Thyroid gland (tissue), 4 donors: ENCODE results near the gene HDAC7. TPM values are rescaled to one million over a fixed set of nuclear protein-coding genes. Genes with fewer than 3 reads are reported as not detected.
A peak's percentile ranks its signal among the peaks of the same experiment; 100 is the strongest.

Experiments
- DNase-seq, 2 donors: peaks; one replicate each; pipeline ENCODE4 v3.0.0-alpha.2; 2019
- H3K27ac ChIP-seq, 3 donors: fragments of 200-600 bp; sonication (generic); 1 replicate in 2 of 3; 2 replicates in 1 of 3; pipeline ENCODE4 v1.5.1; 2016 to 2019; ENCODE audit warnings: mild to moderate bottlenecking in 1 of 3, moderate library complexity in 1 of 3
- H3K27me3 ChIP-seq: fragments of 200-600 bp; sonication (generic); one replicate; pipeline ENCODE4 v1.5.1; 2019
- H3K36me3 ChIP-seq, 2 donors: fragments of 200-600 bp; sonication (generic); one replicate each; pipeline ENCODE4 v1.5.1; 2016 to 2019
- H3K4me1 ChIP-seq, 2 donors: fragments of 200-600 bp; sonication (generic); one replicate each; pipeline ENCODE4 v1.5.1; 2017 to 2019
- H3K4me3 ChIP-seq, 3 donors: fragments of 200-600 bp; sonication (generic); replicated peaks in 1 of 3; 1 replicate in 2 of 3; 2 replicates in 1 of 3; pipeline ENCODE4 v1.5.1; 2016; ENCODE audit warnings: mild to moderate bottlenecking in 1 of 3
- H3K9me3 ChIP-seq: fragments of 200-600 bp; sonication (generic); one replicate; pipeline ENCODE4 v1.5.1; 2017
- POLR2A ChIP-seq, 2 donors: fragments of 450-650 bp; IDR thresholded peaks; one replicate each; pipeline ENCODE4 v1.6.1; 2017; ENCODE audit warnings: antibody characterized with exemption in 2 of 2, mild to moderate bottlenecking in 2 of 2, moderate library complexity in 1 of 2
- WGBS, 2 donors: methylation state at CpG; one replicate each; pipeline ENCODE4 v1.1.5; 2017; 5-methylcytosine and 5-hydroxymethylcytosine counted together
- intact Hi-C: fragments of 100-400 bp; cut with DNase I; formaldehyde crosslinking; loops from one replicate; pipeline ENCODE4 v1.15.1; 2023
- total RNA-seq, 4 donors: library from RNA; depleted of rRNA; stranded (reverse); fragments of >200 nt; gene quantifications; one replicate each; pipeline ENCODE4 v1.2.3, GENCODE V29; 2016
- TF ChIP-seq, protein P1 (sequence below), 6 experiments: fragments of 200-600 bp in 3 of 6; fragments of 450-650 bp in 3 of 6; sonication (generic) in 3 of 6; IDR thresholded peaks; one replicate each; pipeline ENCODE4 v1.5.1; 2016 to 2019; ENCODE audit warnings: antibody characterized with exemption in 6 of 6, mild to moderate bottlenecking in 2 of 6, inconsistent platforms in 1 of 6, moderate library complexity in 1 of 6

Gene HDAC7
- total RNA-seq, 4 donors from 2014 or later, result 44.5 to 61.9 (median 52.6) TPM

DNA sequence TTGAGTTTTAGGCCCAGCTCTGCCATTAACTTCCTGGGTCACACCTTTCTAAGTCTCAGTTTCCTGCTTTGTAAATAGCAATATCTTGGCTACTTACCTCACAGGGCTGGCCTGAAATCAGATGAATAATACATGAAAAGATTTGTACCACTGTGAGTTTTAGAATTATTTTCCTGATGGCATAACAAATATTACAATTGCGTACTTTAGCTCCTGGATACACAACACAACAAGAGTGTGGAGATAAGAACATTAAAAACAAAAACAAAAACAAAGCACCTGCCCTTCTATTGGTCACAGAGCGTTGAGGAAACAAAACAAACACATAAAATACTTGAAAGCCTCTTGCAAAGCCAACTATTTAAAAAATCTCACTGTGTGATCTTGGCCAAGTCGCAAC, 4.9 kb upstream of the HDAC7 start:
- Histone ChIP-seq H3K27ac (peak overlapping the region; percentile 64 to 98 (median 94)), H3K9me3 (no peaks in the 10 kb centered on the region), H3K4me3 (no peak overlapping the region), H3K27me3 (no peaks in the 10 kb centered on the region), H3K4me1 (peaks cover 74 to 88% of the 10 kb centered on the region in 2 donors), H3K36me3 (no peaks in the 10 kb centered on the region)
- no peak for TF ChIP-seq POLR2A (IDR thresholded peaks at IDR 0.05)
- TF ChIP-seq, protein P1, sequence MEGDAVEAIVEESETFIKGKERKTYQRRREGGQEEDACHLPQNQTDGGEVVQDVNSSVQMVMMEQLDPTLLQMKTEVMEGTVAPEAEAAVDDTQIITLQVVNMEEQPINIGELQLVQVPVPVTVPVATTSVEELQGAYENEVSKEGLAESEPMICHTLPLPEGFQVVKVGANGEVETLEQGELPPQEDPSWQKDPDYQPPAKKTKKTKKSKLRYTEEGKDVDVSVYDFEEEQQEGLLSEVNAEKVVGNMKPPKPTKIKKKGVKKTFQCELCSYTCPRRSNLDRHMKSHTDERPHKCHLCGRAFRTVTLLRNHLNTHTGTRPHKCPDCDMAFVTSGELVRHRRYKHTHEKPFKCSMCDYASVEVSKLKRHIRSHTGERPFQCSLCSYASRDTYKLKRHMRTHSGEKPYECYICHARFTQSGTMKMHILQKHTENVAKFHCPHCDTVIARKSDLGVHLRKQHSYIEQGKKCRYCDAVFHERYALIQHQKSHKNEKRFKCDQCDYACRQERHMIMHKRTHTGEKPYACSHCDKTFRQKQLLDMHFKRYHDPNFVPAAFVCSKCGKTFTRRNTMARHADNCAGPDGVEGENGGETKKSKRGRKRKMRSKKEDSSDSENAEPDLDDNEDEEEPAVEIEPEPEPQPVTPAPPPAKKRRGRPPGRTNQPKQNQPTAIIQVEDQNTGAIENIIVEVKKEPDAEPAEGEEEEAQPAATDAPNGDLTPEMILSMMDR (IDR thresholded peaks at IDR 0.05), result no peak
- intact Hi-C loops, result no loop called here
- no peak for DNase-seq
- 54 to 61% methylated on average over 3 of the region's 3 CpGs for WGBS, 2 donors

DNA sequence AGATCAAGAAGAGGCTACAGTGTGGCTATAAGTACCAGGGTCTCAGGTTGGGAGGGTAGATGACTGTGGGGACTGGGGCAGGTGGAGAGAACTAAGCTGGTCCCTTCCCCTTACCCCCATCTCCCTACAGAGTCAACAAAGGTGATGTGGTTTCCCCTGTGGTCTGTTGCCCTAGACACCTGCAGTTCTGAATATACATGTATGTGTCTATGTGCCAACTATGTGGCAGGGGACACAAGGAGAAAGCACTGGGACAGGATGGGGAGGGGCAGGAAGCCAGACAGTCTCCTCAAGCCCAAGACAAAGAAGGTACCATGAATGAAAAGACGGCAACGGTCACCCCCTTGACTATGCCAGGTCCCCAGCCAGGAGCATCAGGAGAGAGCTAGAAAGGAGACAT, 4.5 kb upstream of the HDAC7 start:
- Histone ChIP-seq H3K4me3 (no peak overlapping the region), H3K4me1 (peaks cover 70 to 84% of the 10 kb centered on the region in 2 donors), H3K27me3 (no peaks in the 10 kb centered on the region), H3K9me3 (no peaks in the 10 kb centered on the region), H3K27ac (peak overlapping the region; percentile 64 to 98 (median 94)), H3K36me3 (no peaks in the 10 kb centered on the region)
- WGBS, 2 donors, result 70 to 86% methylated on average over 2 of the region's 2 CpGs
- TF ChIP-seq POLR2A (IDR thresholded peaks at IDR 0.05), result no peak
- TF ChIP-seq, protein P1 (IDR thresholded peaks at IDR 0.05), result no peak
- intact Hi-C loops, result no loop called here
- no peak for DNase-seq

DNA sequence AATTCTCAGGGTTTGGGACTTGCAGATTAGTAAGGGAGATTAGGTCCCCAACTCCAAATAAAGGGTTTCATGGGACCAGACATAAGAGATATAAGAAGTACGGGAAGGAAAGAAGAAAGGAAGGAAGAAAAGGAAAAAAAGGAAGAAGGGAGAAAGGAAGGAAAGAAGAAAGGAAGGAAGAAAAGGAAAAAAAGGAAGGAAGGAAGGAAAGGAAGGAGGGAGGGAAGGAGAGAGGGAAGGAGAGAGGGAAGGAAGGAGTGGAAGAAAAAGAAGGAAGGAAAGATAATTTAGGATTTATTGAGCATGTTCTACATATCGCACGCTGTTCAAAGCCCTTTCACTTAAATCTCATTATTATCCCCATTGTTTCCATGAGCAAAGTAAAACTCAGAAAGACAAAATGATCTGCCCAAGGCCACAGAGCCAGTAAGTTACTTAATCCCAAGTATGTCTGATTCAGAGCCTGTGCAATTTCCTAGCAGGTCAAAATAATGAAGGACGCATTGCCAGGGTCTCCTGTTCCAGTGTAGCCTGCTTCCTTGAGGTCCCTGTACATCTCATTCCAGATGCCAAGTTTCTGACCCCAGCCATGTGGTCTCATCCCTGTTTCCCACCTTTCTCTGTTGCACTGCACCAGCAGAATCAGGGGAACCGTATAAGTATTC, 3.9 kb upstream of the HDAC7 start:
- intact Hi-C loops, result no loop called here
- WGBS, 2 donors, result 90 to 95% methylated on average over 5 of the region's 5 CpGs
- Histone ChIP-seq H3K27ac (peak overlapping the region; percentile 94 to 98 (median 98)), H3K4me1 (peaks cover 65 to 80% of the 10 kb centered on the region in 2 donors), H3K36me3 (no peaks in the 10 kb centered on the region), H3K4me3 (no peak overlapping the region), H3K9me3 (no peaks in the 10 kb centered on the region), H3K27me3 (no peaks in the 10 kb centered on the region)
- no peak for DNase-seq
- no peak for TF ChIP-seq POLR2A (IDR thresholded peaks at IDR 0.05)

DNA sequence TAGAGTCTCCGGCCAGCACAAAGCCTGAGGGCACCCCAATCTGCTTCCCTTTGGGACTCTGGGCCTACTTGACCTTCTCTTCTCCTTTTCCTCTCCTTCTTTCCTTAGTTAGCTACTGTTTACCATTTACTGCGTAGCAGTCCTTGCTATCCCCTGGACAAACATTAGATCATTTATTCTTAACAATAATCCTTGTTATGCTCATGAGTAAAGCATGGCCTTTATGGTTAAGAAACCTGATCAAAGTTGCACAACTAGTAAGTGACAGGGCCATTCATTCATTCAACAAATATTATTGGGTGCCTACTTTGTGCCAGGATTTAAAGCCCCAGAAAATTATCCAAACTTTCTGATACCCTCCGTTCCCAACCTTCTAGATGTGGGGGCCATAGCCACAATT, 3.2 kb upstream of the HDAC7 start:
- WGBS, 2 donors, result 78 to 83% methylated on average over 3 of the region's 3 CpGs
- Histone ChIP-seq H3K36me3 (no peaks in the 10 kb centered on the region), H3K4me3 (no peak overlapping the region), H3K4me1 (peaks cover 62 to 80% of the 10 kb centered on the region in 2 donors), H3K9me3 (no peaks in the 10 kb centered on the region), H3K27ac (peak overlapping the region; percentile 94 to 98 (median 98)), H3K27me3 (no peaks in the 10 kb centered on the region)
- TF ChIP-seq, protein P1 (IDR thresholded peaks at IDR 0.05), result no peak
- no peak for TF ChIP-seq POLR2A (IDR thresholded peaks at IDR 0.05)
- intact Hi-C loops, result no loop called here
- no peak for DNase-seq

DNA sequence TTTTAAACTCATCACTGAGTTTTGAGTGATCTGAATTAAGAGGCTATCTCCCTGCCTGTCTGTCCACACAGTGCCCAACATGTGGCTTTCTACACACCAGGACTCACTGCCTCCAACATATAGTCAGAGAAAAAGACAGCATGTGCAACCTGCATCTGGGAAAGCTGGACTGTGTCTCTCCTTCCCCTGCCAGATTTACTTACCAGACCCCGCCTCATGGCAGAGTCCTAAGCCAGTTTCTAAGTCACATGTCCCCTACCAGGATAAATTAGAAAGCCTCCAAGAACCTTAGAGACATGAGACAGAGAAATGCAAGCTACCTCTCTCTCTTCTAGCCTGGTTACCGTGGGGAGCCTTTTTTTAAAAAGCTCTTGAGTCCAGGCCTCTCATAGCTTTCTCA, 2.7 kb upstream of the HDAC7 start:
- no peaks in the 10 kb centered on the region for H3K9me3 ChIP-seq
- H3K36me3 ChIP-seq, result no peaks in the 10 kb centered on the region
- peak overlapping the region; percentile 94 to 98 (median 98) for H3K27ac ChIP-seq
- intact Hi-C loops, result no loop called here
- peaks cover 65 to 80% of the 10 kb centered on the region in 2 donors for H3K4me1 ChIP-seq
- no peak for TF ChIP-seq POLR2A (IDR thresholded peaks at IDR 0.05)
- TF ChIP-seq, protein P1 (IDR thresholded peaks at IDR 0.05), result no peak
- no peaks in the 10 kb centered on the region for H3K27me3 ChIP-seq
- H3K4me3 ChIP-seq, result no peak overlapping the region
- no peak for DNase-seq
- 56 to 59% methylated on average over 2 of the region's 2 CpGs for WGBS, 2 donors
